ENCODE data around the gene HBM.

DNA sequence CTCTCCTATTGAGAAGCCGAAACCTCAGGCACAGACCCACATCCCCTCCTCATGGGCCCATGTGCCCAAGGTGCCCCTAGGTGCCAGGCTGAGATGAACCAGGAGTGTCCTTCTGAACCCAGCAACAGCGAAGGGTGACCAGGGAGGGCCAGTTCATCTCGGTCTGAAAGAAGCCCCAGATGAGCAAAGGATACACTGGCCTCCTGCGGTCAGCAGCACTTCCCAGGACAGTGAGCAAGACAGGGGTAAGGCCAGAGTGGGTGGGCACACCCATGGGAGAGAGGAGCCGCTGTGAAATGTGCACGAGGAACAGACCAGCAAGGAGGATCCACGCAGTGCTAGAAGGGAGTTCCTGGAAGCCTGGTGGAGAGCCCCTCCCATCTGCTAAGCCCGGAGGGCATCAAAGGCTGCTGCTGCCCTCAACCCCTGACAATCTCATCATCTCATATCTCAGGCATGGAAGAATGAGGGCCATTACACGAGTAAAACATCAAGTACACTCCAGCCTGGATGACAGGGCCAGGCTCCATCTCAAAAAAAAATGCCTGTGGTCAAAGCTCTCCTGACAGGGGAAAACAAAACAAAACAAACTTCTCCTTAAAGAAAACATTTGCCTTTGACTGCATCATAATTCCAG lies 16.6 kb upstream of the HBM start:
- TF ChIP-seq RAD21 (IDR thresholded peaks at IDR 0.05; ENCODE audit: insufficient read depth, low read depth, low read length), result no peak
- TF ChIP-seq, protein P1, sequence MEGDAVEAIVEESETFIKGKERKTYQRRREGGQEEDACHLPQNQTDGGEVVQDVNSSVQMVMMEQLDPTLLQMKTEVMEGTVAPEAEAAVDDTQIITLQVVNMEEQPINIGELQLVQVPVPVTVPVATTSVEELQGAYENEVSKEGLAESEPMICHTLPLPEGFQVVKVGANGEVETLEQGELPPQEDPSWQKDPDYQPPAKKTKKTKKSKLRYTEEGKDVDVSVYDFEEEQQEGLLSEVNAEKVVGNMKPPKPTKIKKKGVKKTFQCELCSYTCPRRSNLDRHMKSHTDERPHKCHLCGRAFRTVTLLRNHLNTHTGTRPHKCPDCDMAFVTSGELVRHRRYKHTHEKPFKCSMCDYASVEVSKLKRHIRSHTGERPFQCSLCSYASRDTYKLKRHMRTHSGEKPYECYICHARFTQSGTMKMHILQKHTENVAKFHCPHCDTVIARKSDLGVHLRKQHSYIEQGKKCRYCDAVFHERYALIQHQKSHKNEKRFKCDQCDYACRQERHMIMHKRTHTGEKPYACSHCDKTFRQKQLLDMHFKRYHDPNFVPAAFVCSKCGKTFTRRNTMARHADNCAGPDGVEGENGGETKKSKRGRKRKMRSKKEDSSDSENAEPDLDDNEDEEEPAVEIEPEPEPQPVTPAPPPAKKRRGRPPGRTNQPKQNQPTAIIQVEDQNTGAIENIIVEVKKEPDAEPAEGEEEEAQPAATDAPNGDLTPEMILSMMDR (IDR thresholded peaks at IDR 0.05 in 2 of 3, conservative IDR thresholded peaks at IDR 0.05 in 1 of 3; ENCODE audit: control insufficient read depth in 2 of 3, extremely low read depth in 1 of 3, insufficient read depth in 1 of 3, low read depth in 3 of 3, low read length in 3 of 3), result no peak
- no peak for TF ChIP-seq CREB1 (IDR thresholded peaks at IDR 0.05; ENCODE audit: low read depth)
- no peak for TF ChIP-seq EP300 (IDR thresholded peaks at IDR 0.05; ENCODE audit: borderline replicate concordance in 1 of 2, control insufficient read depth in 1 of 2, low read depth in 2 of 2, low read length in 2 of 2)
- no peak for TF ChIP-seq ZNF274 (IDR thresholded peaks at IDR 0.05; ENCODE audit: insufficient read depth, insufficient read length)
- TF ChIP-seq FOS (IDR thresholded peaks at IDR 0.05; ENCODE audit: borderline replicate concordance, extremely low read depth, insufficient read length), result no peak

All from GM12878 (cell line).